Measurements from ENCODE around the gene LGALS1. TPM values are rescaled to one million over a fixed set of nuclear protein-coding genes. Genes with fewer than 3 reads are reported as not detected.
A peak's percentile ranks its signal among the peaks of the same experiment; 100 is the strongest.

Gene LGALS1
- total and polyA plus RNA-seq, 9 of the 15 experiments (the other 6 are each of a cell fraction or from before 2014, with no cell fraction given) = 160 to 800 (median 330) TPM

DNA sequence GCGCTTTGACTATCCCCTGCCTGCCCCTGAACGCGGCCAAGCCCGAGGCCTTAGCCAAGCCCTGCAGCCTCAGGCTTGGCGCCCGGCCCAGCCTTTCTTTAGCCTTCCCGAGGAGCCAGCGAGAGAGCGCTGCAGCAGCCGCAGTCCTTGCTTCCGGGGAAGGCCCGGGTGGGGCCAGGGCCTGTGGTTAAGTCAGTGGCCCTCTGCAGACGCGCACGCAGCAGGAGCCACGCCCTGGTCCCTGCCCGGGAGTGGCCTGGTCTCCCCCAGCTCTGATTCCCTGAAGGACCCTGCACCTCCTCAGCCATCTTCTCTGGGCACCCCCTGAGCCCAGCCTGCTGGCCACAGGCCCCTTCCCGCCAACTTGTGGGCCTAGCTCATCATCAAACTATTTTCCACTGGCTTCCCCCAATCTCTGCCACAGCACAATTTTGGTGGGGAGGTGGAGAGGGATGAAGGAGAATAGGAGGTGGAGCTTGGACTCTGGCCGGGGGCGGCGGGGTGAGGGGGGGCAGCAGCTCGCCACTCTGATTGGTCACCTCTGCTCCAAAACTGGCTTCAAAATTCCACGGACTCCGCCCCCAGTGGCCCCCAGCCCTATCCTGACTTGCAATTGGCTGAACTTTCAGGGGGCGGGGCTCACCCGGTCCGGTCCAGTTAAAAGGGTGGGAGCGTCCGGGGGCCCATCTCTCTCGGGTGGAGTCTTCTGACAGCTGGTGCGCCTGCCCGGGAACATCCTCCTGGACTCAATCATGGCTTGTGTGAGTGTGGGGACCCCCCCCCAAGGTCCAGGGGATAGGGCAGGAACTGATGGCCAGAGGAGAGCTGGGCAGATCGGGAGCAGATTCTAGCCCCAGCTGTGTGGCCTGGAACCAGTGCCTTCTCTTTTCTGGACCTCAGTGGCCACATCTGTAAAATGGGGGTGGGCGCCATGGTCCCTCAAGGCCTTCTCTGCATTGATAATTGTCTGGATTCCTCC lies at the start of gene LGALS1 (continued):
- TF ChIP-seq MYC (IDR thresholded peaks at IDR 0.05; ENCODE audit: low read depth, low read length) (peak; percentile 49; the same call in 1 of the 2 replicates), MYC (CRISPR knock-in tag; IDR thresholded peaks at IDR 0.05; ENCODE audit: borderline replicate concordance, low read depth) (peak; percentile 45; the same call in 1 of the 2 replicates), MXI1 (IDR thresholded peaks at IDR 0.05; ENCODE audit: low read depth, low read length) (no peak), ILK (tag; IDR thresholded peaks at IDR 0.05; ENCODE audit: borderline replicate concordance, low read depth) (no peak), CSDE1 (IDR thresholded peaks at IDR 0.05) (no peak), RBM14 (IDR thresholded peaks at IDR 0.05; ENCODE audit: borderline replicate concordance, insufficient read depth, low read depth, low read length) (no peak), HSF4 (CRISPR knock-in tag; IDR thresholded peaks at IDR 0.05; ENCODE audit: borderline replicate concordance) (no peak), HMG20B (CRISPR knock-in tag; IDR thresholded peaks at IDR 0.05) (no peak), JUND (IDR thresholded peaks at IDR 0.05; ENCODE audit: borderline replicate concordance, low read depth, low read length) (peak; percentile 41), JUND (tag; IDR thresholded peaks at IDR 0.05; ENCODE audit: borderline replicate concordance, low read depth, low read length) (no peak; the same call in 2 of the 3 replicates), RAD51 (IDR thresholded peaks at IDR 0.05; ENCODE audit: borderline replicate concordance, low read depth) (no peak), HDGF (IDR thresholded peaks at IDR 0.05) (no peak), SUPT5H (IDR thresholded peaks at IDR 0.05) (peak; percentile 73), ZNF436 (CRISPR knock-in tag; IDR thresholded peaks at IDR 0.05) (no peak), NEUROD1 (IDR thresholded peaks at IDR 0.05; ENCODE audit: borderline replicate concordance, low read depth, low read length, partially characterized antibody) (no peak), ZNF121 (CRISPR knock-in tag; conservative IDR thresholded peaks at IDR 0.05) (no peak), STAG1 (CRISPR knock-in tag; IDR thresholded peaks at IDR 0.05; ENCODE audit: borderline replicate concordance) (no peak), CBX2 (IDR thresholded peaks at IDR 0.05; ENCODE audit: insufficient read depth, low read length, poor library complexity, severe bottlenecking) (no peak), CREBBP (IDR thresholded peaks at IDR 0.05; ENCODE audit: low read depth, low read length) (no peak)
- TF ChIP-seq, protein P1, sequence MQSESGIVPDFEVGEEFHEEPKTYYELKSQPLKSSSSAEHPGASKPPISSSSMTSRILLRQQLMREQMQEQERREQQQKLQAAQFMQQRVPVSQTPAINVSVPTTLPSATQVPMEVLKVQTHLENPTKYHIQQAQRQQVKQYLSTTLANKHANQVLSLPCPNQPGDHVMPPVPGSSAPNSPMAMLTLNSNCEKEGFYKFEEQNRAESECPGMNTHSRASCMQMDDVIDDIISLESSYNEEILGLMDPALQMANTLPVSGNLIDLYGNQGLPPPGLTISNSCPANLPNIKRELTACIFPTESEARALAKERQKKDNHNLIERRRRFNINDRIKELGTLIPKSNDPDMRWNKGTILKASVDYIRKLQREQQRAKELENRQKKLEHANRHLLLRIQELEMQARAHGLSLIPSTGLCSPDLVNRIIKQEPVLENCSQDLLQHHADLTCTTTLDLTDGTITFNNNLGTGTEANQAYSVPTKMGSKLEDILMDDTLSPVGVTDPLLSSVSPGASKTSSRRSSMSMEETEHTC (IDR thresholded peaks at IDR 0.05) = no peak
- TF ChIP-seq, protein P2, sequence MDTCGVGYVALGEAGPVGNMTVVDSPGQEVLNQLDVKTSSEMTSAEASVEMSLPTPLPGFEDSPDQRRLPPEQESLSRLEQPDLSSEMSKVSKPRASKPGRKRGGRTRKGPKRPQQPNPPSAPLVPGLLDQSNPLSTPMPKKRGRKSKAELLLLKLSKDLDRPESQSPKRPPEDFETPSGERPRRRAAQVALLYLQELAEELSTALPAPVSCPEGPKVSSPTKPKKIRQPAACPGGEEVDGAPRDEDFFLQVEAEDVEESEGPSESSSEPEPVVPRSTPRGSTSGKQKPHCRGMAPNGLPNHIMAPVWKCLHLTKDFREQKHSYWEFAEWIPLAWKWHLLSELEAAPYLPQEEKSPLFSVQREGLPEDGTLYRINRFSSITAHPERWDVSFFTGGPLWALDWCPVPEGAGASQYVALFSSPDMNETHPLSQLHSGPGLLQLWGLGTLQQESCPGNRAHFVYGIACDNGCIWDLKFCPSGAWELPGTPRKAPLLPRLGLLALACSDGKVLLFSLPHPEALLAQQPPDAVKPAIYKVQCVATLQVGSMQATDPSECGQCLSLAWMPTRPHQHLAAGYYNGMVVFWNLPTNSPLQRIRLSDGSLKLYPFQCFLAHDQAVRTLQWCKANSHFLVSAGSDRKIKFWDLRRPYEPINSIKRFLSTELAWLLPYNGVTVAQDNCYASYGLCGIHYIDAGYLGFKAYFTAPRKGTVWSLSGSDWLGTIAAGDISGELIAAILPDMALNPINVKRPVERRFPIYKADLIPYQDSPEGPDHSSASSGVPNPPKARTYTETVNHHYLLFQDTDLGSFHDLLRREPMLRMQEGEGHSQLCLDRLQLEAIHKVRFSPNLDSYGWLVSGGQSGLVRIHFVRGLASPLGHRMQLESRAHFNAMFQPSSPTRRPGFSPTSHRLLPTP (IDR thresholded peaks at IDR 0.05; ENCODE audit: borderline replicate concordance, extremely low read depth, insufficient read length) = no peak
- TF ChIP-seq, protein P3, sequence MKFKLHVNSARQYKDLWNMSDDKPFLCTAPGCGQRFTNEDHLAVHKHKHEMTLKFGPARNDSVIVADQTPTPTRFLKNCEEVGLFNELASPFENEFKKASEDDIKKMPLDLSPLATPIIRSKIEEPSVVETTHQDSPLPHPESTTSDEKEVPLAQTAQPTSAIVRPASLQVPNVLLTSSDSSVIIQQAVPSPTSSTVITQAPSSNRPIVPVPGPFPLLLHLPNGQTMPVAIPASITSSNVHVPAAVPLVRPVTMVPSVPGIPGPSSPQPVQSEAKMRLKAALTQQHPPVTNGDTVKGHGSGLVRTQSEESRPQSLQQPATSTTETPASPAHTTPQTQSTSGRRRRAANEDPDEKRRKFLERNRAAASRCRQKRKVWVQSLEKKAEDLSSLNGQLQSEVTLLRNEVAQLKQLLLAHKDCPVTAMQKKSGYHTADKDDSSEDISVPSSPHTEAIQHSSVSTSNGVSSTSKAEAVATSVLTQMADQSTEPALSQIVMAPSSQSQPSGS (CRISPR knock-in tag; IDR thresholded peaks at IDR 0.05) = no peak

Data from K562 (cell line).